WTC11 (cell line): ENCODE results near the gene BCL2L12. TPM values are rescaled to one million over a fixed set of nuclear protein-coding genes. Genes with fewer than 3 reads are reported as not detected.
A peak's percentile ranks its signal among the peaks of the same experiment; 100 is the strongest.

Source experiments
- ATAC-seq: fragments of 200-7000 bp; cut with Tn5 transposase; 2 replicates; pipeline ENCODE4 v1.10.0; 2021; ENCODE audit warnings: mild to moderate bottlenecking, moderate library complexity
- CTCF ChIA-PET: fragments of 300-600 bp; sonication (Branson Sonifier 250); formaldehyde crosslinking; loops from one replicate; lab custom pipeline; 2021; ENCODE audit warnings: antibody characterized with exemption; lab: Charles Lee
- POLR2A ChIA-PET: fragments of 350-600 bp; sonication (Branson Sonifier 250); formaldehyde crosslinking; loops from one replicate; lab custom pipeline; 2021; ENCODE audit warnings: antibody characterized with exemption; lab: Charles Lee
- DNase-seq: peaks from one replicate; pipeline ENCODE4 v3.0.0; 2021; ENCODE audit warnings: low spot score
- H3K27ac Mint-ChIP-seq: 2 replicates; pipeline ENCODE4 v1.8.0; 2021; ENCODE audit warnings: mixed read lengths
- H3K27me3 Mint-ChIP-seq: 2 replicates; pipeline ENCODE4 v1.8.0; 2021; ENCODE audit warnings: low read depth, mild to moderate bottlenecking, moderate library complexity, mixed read lengths
- H3K36me3 Mint-ChIP-seq: 2 replicates; pipeline ENCODE4 v1.8.0; 2021; ENCODE audit warnings: mixed read lengths
- H3K4me1 Mint-ChIP-seq: 2 replicates; pipeline ENCODE4 v1.8.0; 2022; ENCODE audit warnings: mixed read lengths
- H3K4me3 Mint-ChIP-seq: 2 replicates; pipeline ENCODE4 v1.8.0; 2021; ENCODE audit warnings: mild to moderate bottlenecking, moderate library complexity, mixed read lengths
- H3K9me3 Mint-ChIP-seq: 2 replicates; pipeline ENCODE4 v1.8.0; 2021; ENCODE audit warnings: mixed read lengths
- ATF1 ChIP-seq: sonication (generic); formaldehyde crosslinking; IDR thresholded peaks from 2 replicates; pipeline ENCODE4 v1.8.1; 2023; ENCODE audit warnings: mild to moderate bottlenecking, moderate library complexity, missing genetic modification reagents
- ATF6 ChIP-seq: sonication (generic); formaldehyde crosslinking; IDR thresholded peaks from 2 replicates; pipeline ENCODE4 v1.8.1; 2023; ENCODE audit warnings: mild to moderate bottlenecking, missing genetic modification reagents
- CBFB ChIP-seq: sonication (generic); formaldehyde crosslinking; IDR thresholded peaks from 2 replicates; pipeline ENCODE4 v1.8.1; 2022; ENCODE audit warnings: mild to moderate bottlenecking, low read depth, missing genetic modification reagents
- CREB1 ChIP-seq: sonication (generic); formaldehyde crosslinking; IDR thresholded peaks from 2 replicates; pipeline ENCODE4 v1.8.0; 2023; ENCODE audit warnings: mild to moderate bottlenecking, missing genetic modification reagents
- GRHL2 ChIP-seq: fragments of 250-450 bp; sonication (Bioruptor Pico); IDR thresholded peaks from 2 replicates; pipeline ENCODE4 v1.8.0; 2022; ENCODE audit warnings: mild to moderate bottlenecking, moderate library complexity; ENCODE audit not compliant: insufficient replicate concordance, severe bottlenecking
- GTF2I ChIP-seq: fragments of 250-450 bp; sonication (Bioruptor Pico); conservative IDR thresholded peaks from 2 replicates; pipeline ENCODE4 v1.4.0; 2021; ENCODE audit warnings: mild to moderate bottlenecking
- HMGA2 ChIP-seq: fragments of 250-450 bp; sonication (Bioruptor Pico); IDR thresholded peaks from 2 replicates; pipeline ENCODE4 v1.4.0; 2021; ENCODE audit warnings: mild to moderate bottlenecking, moderate library complexity
- JUN ChIP-seq: sonication (generic); formaldehyde crosslinking; IDR thresholded peaks from 2 replicates; pipeline ENCODE4 v1.8.0; 2023; ENCODE audit warnings: mild to moderate bottlenecking, missing genetic modification reagents
- MAX ChIP-seq: sonication (generic); formaldehyde crosslinking; IDR thresholded peaks from 2 replicates; pipeline ENCODE4 v1.8.0; 2022; ENCODE audit warnings: mild to moderate bottlenecking, missing genetic modification reagents
- MLX ChIP-seq: sonication (generic); formaldehyde crosslinking; IDR thresholded peaks from 2 replicates; pipeline ENCODE4 v1.8.1; 2023; ENCODE audit warnings: mild to moderate bottlenecking, missing genetic modification reagents, moderate library complexity
- NFYB ChIP-seq: sonication (generic); formaldehyde crosslinking; conservative IDR thresholded peaks from 2 replicates; pipeline ENCODE4 v1.8.0; 2022; ENCODE audit warnings: low read depth, missing genetic modification reagents
- RELA ChIP-seq: sonication (generic); formaldehyde crosslinking; IDR thresholded peaks from 2 replicates; pipeline ENCODE4 v1.8.1; 2022; ENCODE audit warnings: missing genetic modification reagents, mild to moderate bottlenecking, borderline replicate concordance
- TP53 ChIP-seq: sonication (generic); formaldehyde crosslinking; IDR thresholded peaks from 2 replicates; pipeline ENCODE4 v1.8.1; 2023; ENCODE audit warnings: mild to moderate bottlenecking, missing genetic modification reagents
- ZBTB43 ChIP-seq: sonication (generic); formaldehyde crosslinking; IDR thresholded peaks from 2 replicates; pipeline ENCODE4 v1.8.1; 2023; ENCODE audit warnings: mild to moderate bottlenecking, missing genetic modification reagents
- ZNF219 ChIP-seq: sonication (generic); formaldehyde crosslinking; IDR thresholded peaks from 2 replicates; pipeline ENCODE4 v1.8.0; 2023; ENCODE audit warnings: missing genetic modification reagents, mild to moderate bottlenecking, borderline replicate concordance
- ZNF232 ChIP-seq: sonication (generic); formaldehyde crosslinking; IDR thresholded peaks from 2 replicates; pipeline ENCODE4 v1.8.0; 2022; ENCODE audit warnings: mild to moderate bottlenecking, missing genetic modification reagents
- ZNF281 ChIP-seq: sonication (generic); formaldehyde crosslinking; IDR thresholded peaks from 2 replicates; pipeline ENCODE4 v1.8.0; 2023; ENCODE audit warnings: mild to moderate bottlenecking, missing genetic modification reagents
- ZNF396 ChIP-seq: fragments of 250-450 bp; sonication (Bioruptor Pico); IDR thresholded peaks from 2 replicates; pipeline ENCODE4 v1.8.0; 2021; ENCODE audit warnings: mild to moderate bottlenecking, moderate library complexity, borderline replicate concordance
- ZNF671 ChIP-seq: fragments of 250-450 bp; sonication (Bioruptor Pico); IDR thresholded peaks from 2 replicates; pipeline ENCODE4 v1.8.0; 2021; ENCODE audit warnings: mild to moderate bottlenecking
- ZSCAN18 ChIP-seq: fragments of 250-450 bp; sonication (Bioruptor Pico); IDR thresholded peaks from 2 replicates; pipeline ENCODE4 v2.1.2; 2022; ENCODE audit warnings: mild to moderate bottlenecking, moderate library complexity
- total RNA-seq: library from RNA; stranded (reverse); gene quantifications from 3 replicates; pipeline ENCODE4 v1.2.3, GENCODE V29; 2021

Gene BCL2L12
- total RNA-seq, 1 experiment from 2014 or later = 146 TPM

GRCh38 chr19:49642492-49643035, 23.2 kb upstream of the BCL2L12 start:
- Mint-ChIP-seq H3K27ac (peak overlapping the region; percentile 97), H3K9me3 (no peaks in the 10 kb centered on the region), H3K4me3 (peak overlapping the region; percentile 99), H3K36me3 (peaks cover 14% of the 10 kb centered on the region), H3K27me3 (peaks cover 17% of the 10 kb centered on the region), H3K4me1 (peaks cover 50% of the 10 kb centered on the region)
- CTCF ChIA-PET = interaction anchor here (0.6 to 4.7 kb wide), 7 partner anchors 22 to 136 kb away, joined by 3 to 108 read pairs (median 6); partner anchors contain the start of genes BCL2L12, IRF3 and PRMT1
- ATAC-seq (no peak), DNase-seq (no peak)
- POLR2A ChIA-PET = interaction anchor here (1.0 to 1.6 kb wide), 7 partner anchors 15 to 57 kb away, joined by 3 to 11 read pairs (median 3); partner anchors contain the start of gene PRMT1
- TF ChIP-seq HMGA2 = 0 out of 2 replicates have a peak, but pooled peaks have one; percentile 12
- no peak for TF ChIP-seq ZNF219 (CRISPR knock-in tag)
- no peak for TF ChIP-seq MAX (CRISPR knock-in tag)
- TF ChIP-seq TP53 (CRISPR knock-in tag) = no peak

- ChIA-PET CTCF (interaction anchor here (0.9 to 4.7 kb wide), 3 partner anchors 13 to 31 kb away, joined by 3 to 108 read pairs (median 11); partner anchors contain the start of genes BCL2L12, IRF3 and PRMT1), POLR2A (interaction anchor here (0.5 kb wide), 1 partner anchor 27 kb away, joined by 3 read pairs; no protein-coding TSS in a partner anchor)
- H3K4me1 Mint-ChIP-seq = peaks cover 43% of the 10 kb centered on the region
- ATAC-seq (no peak), DNase-seq (no peak)
- no peak for TF ChIP-seq MLX
- no peak for TF ChIP-seq ATF1 (CRISPR knock-in tag)
- TF ChIP-seq ZNF232 (CRISPR knock-in tag) = no peak
- no peak for TF ChIP-seq JUN
- TF ChIP-seq ATF6 (CRISPR knock-in tag) = no peak
- TF ChIP-seq ZNF281 (CRISPR knock-in tag) = no peak
- TF ChIP-seq ZBTB43 (CRISPR knock-in tag) = no peak
- TF ChIP-seq ZNF396 (CRISPR knock-in tag) = no peak
- TF ChIP-seq ZSCAN18 (CRISPR knock-in tag) = no peak
- no peak for TF ChIP-seq GRHL2 (CRISPR knock-in tag)
- TF ChIP-seq RELA (CRISPR knock-in tag) = no peak
- TF ChIP-seq CREB1 (CRISPR knock-in tag) = no peak
- no peak for TF ChIP-seq CBFB (CRISPR knock-in tag)
- TF ChIP-seq GTF2I (CRISPR knock-in tag) = no peak
- TF ChIP-seq NFYB = no peak
- no peak for TF ChIP-seq ZNF671 (CRISPR knock-in tag)
- H3K9me3 Mint-ChIP-seq = no peaks in the 10 kb centered on the region
- peak overlapping the region; percentile 99 for H3K4me3 Mint-ChIP-seq
- peaks cover 13% of the 10 kb centered on the region for H3K27me3 Mint-ChIP-seq
- peak overlapping the region; percentile 97 for H3K27ac Mint-ChIP-seq
- H3K36me3 Mint-ChIP-seq = peaks cover 14% of the 10 kb centered on the region
These were observed 22.3 kb upstream of the BCL2L12 start for GRCh38 chr19:49643466-49643865.
